Measurements from ENCODE around the gene OSM.
A peak's percentile ranks its signal among the peaks of the same experiment; 100 is the strongest.

OSM gene

GRCh38 chr22:30277547-30278344, 11.1 kb upstream of the OSM start:
- no peak overlapping the region for H3K4me3 ChIP-seq (ENCODE audit: low read depth, low read length)
- no peak for TF ChIP-seq CTCF (conservative IDR thresholded peaks at IDR 0.05; ENCODE audit: low read depth, low read length)
- DNase-seq (ENCODE audit: low read depth): peak; percentile 84

GRCh38 chr22:30276039-30276438, 9.4 kb upstream of the OSM start:
- no peak for TF ChIP-seq CTCF (conservative IDR thresholded peaks at IDR 0.05; ENCODE audit: low read depth, low read length)
- no peak overlapping the region for H3K4me3 ChIP-seq (ENCODE audit: low read depth, low read length)
- no peak for DNase-seq (ENCODE audit: low read depth)

GRCh38 chr22:30275625-30276024, 9.0 kb upstream of the OSM start:
- DNase-seq (ENCODE audit: low read depth): no peak
- no peak for TF ChIP-seq CTCF (conservative IDR thresholded peaks at IDR 0.05; ENCODE audit: low read depth, low read length)
- H3K4me3 ChIP-seq (ENCODE audit: low read depth, low read length): no peak overlapping the region

GRCh38 chr22:30274437-30274812, 7.8 kb upstream of the OSM start:
- H3K4me3 ChIP-seq (ENCODE audit: low read depth, low read length): no peak overlapping the region
- TF ChIP-seq CTCF (conservative IDR thresholded peaks at IDR 0.05; ENCODE audit: low read depth, low read length): no peak
- DNase-seq (ENCODE audit: low read depth): no peak

- H3K4me3 ChIP-seq (ENCODE audit: low read depth, low read length): no peak overlapping the region
- no peak for TF ChIP-seq CTCF (conservative IDR thresholded peaks at IDR 0.05; ENCODE audit: low read depth, low read length)
- no peak for DNase-seq (ENCODE audit: low read depth)
Observed at GRCh38 chr22:30273711-30274436, 7.2 kb upstream of the OSM start.

GRCh38 chr22:30272781-30273601, 6.3 kb upstream of the OSM start:
- DNase-seq (ENCODE audit: low read depth): no peak
- no peak for TF ChIP-seq CTCF (conservative IDR thresholded peaks at IDR 0.05; ENCODE audit: low read depth, low read length)
- no peak overlapping the region for H3K4me3 ChIP-seq (ENCODE audit: low read depth, low read length)

All from choroid plexus epithelial cell (primary cell).